Measurements from ENCODE around the gene ZNF329. TPM values are rescaled to one million over a fixed set of nuclear protein-coding genes. Genes with fewer than 3 reads are reported as not detected.

Gene ZNF329
- total RNA-seq, 1 experiment from 2014 or later = 10.5 TPM

DNA sequence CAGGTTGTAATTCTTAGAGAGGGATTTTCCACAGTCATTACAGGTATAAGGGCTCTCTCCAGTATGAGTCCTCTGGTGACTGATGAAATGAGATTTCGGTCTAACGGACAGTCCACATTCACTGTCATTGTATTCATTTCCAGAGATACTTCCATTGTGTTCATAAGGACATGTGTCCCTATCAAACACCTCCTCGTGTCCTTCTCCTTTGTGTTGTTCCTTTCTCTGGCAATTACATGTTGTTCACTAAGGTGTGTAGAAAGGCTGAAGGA is 42.1 kb downstream of the ZNF329 start:
- ATAC-seq = no peak
- Histone ChIP-seq H3K36me3 (ENCODE audit: low read depth, low read length) (no peaks in the 10 kb centered on the region; the same call in 1 of the 2 replicates), H3K4me1 (ENCODE audit: insufficient read depth, low read length) (no peaks in the 10 kb centered on the region), H2AFZ (ENCODE audit: low read length) (no peak overlapping the region), H3K4me2 (ENCODE audit: low read length) (no peak overlapping the region), H3K9me3 (ENCODE audit: low read length) (peaks cover 55% of the 10 kb centered on the region), H3K9me2 (replicated peaks; ENCODE audit: low read length) (no peaks in the 10 kb centered on the region), H3K9ac (ENCODE audit: low read length) (no peak overlapping the region), H3K27me3 (ENCODE audit: low read length) (no peaks in the 10 kb centered on the region), H3K4me3 (ENCODE audit: low read length) (no peak overlapping the region), H3K27ac (ENCODE audit: low read length) (no peak overlapping the region), H3K79me2 (ENCODE audit: low read length) (no peaks in the 10 kb centered on the region), H4K20me1 (ENCODE audit: low read length) (no peaks in the 10 kb centered on the region), H3F3A (ENCODE audit: low read length, unreplicated experiment) (no peaks in the 10 kb centered on the region)
- no peak for DNase-seq
- CTCF ChIA-PET = no interaction called here
- TF ChIP-seq CTCF (conservative IDR thresholded peaks at IDR 0.05; ENCODE audit: low read depth, low read length) = no peak
- TF ChIP-seq EZH2 (IDR thresholded peaks at IDR 0.05; ENCODE audit: low read length, unreplicated experiment) = no peak
- TF ChIP-seq EZH2phosphoT487 (IDR thresholded peaks at IDR 0.05; ENCODE audit: borderline replicate concordance, low read length) = no peak
- no TSS peak for BruUV-seq (replicated peaks)
- intact Hi-C loops (cut with micrococcal nuclease) = no loop called here
- POLR2A ChIA-PET (ENCODE audit: unreplicated experiment) = no interaction called here

GRCh38 chr19:58107778-58108545 is 42.6 kb downstream of the ZNF329 start:
- H3K4me1 ChIP-seq (ENCODE audit: insufficient read depth, low read length) = no peaks in the 10 kb centered on the region
- TF ChIP-seq CTCF (conservative IDR thresholded peaks at IDR 0.05; ENCODE audit: low read depth, low read length) (no peak), EZH2phosphoT487 (IDR thresholded peaks at IDR 0.05; ENCODE audit: borderline replicate concordance, low read length) (no peak), EZH2 (IDR thresholded peaks at IDR 0.05; ENCODE audit: low read length, unreplicated experiment) (no peak)
- H3K9me2 ChIP-seq (replicated peaks; ENCODE audit: low read length) = no peaks in the 10 kb centered on the region
- ChIA-PET CTCF (no interaction called here), POLR2A (ENCODE audit: unreplicated experiment) (no interaction called here)
- ATAC-seq (no peak), DNase-seq (no peak)
- H3K79me2 ChIP-seq (ENCODE audit: low read length) = no peaks in the 10 kb centered on the region
- H3K27me3 ChIP-seq (ENCODE audit: low read length) = no peaks in the 10 kb centered on the region
- no TSS peak for BruUV-seq (replicated peaks)
- no peak overlapping the region for H3K4me2 ChIP-seq (ENCODE audit: low read length)
- H3K4me3 ChIP-seq (ENCODE audit: low read length) = no peak overlapping the region
- no peak overlapping the region for H3K9ac ChIP-seq (ENCODE audit: low read length)
- H4K20me1 ChIP-seq (ENCODE audit: low read length) = no peaks in the 10 kb centered on the region
- H2AFZ ChIP-seq (ENCODE audit: low read length) = no peak overlapping the region
- H3K36me3 ChIP-seq (ENCODE audit: low read depth, low read length) = no peaks in the 10 kb centered on the region; the same call in 1 of the 2 replicates
- intact Hi-C loops (cut with micrococcal nuclease) = no loop called here
- H3F3A ChIP-seq (ENCODE audit: low read length, unreplicated experiment) = no peaks in the 10 kb centered on the region
- H3K9me3 ChIP-seq (ENCODE audit: low read length) = peaks cover 60% of the 10 kb centered on the region
- H3K27ac ChIP-seq (ENCODE audit: low read length) = no peak overlapping the region

DNA sequence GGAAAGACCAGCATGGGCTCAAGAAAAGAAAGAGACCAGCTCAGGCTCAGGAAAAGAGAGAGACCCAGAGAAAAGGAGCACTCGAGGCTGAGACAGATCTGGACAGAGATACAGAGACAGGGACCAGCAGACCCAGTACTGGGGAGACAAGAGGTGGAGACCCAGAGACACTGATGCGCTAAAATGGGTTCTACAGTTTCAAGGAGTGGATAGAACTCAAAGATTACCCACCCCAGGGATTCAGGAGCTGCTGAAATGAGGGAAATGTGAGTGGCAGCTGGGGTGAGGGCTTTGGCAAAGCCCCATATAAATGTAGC is 51.9 kb downstream of the ZNF329 start:
- Histone ChIP-seq H3K27ac (ENCODE audit: low read length) (no peak overlapping the region), H3K27me3 (ENCODE audit: low read length) (no peaks in the 10 kb centered on the region), H3K9me2 (replicated peaks; ENCODE audit: low read length) (no peaks in the 10 kb centered on the region), H3K4me2 (ENCODE audit: low read length) (no peak overlapping the region), H3F3A (ENCODE audit: low read length, unreplicated experiment) (no peaks in the 10 kb centered on the region), H3K4me1 (ENCODE audit: insufficient read depth, low read length) (no peaks in the 10 kb centered on the region), H3K79me2 (ENCODE audit: low read length) (no peaks in the 10 kb centered on the region), H3K9me3 (ENCODE audit: low read length) (peaks cover 50% of the 10 kb centered on the region), H4K20me1 (ENCODE audit: low read length) (no peaks in the 10 kb centered on the region), H3K4me3 (ENCODE audit: low read length) (no peak overlapping the region), H2AFZ (ENCODE audit: low read length) (no peak overlapping the region), H3K9ac (ENCODE audit: low read length) (no peak overlapping the region), H3K36me3 (ENCODE audit: low read depth, low read length) (no peaks in the 10 kb centered on the region; the same call in 1 of the 2 replicates)
- ATAC-seq (no peak), DNase-seq (no peak)
- ChIA-PET CTCF (no interaction called here), POLR2A (ENCODE audit: unreplicated experiment) (no interaction called here)
- no TSS peak for BruUV-seq (replicated peaks)
- intact Hi-C loops (cut with micrococcal nuclease) = no loop called here
- TF ChIP-seq CTCF (conservative IDR thresholded peaks at IDR 0.05; ENCODE audit: low read depth, low read length) (no peak), EZH2phosphoT487 (IDR thresholded peaks at IDR 0.05; ENCODE audit: borderline replicate concordance, low read length) (no peak), EZH2 (IDR thresholded peaks at IDR 0.05; ENCODE audit: low read length, unreplicated experiment) (no peak)

All from PC-3 (cell line).